ENCODE measurements around the gene FDX1.

DNA sequence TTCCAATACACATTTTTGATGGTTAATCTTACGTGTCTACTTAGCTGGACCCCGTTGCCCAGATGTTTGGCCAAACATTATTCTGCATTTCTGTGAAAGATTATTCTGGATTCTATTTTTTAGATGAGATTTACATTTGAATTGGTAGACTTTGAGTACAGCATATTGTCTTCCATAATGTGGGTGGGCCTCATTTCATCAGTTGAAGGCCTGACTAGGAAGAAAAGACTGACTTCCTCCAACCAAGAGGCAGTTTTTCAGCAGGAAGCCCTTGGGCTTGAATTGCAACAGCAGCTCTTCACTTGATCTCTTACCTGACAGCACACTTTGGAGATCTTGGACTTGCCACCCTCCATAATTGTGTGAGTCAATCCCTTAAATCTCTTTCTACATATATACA lies 58.7 kb downstream of the FDX1 start:
- no peak for TF ChIP-seq EZH2 (IDR thresholded peaks at IDR 0.05; ENCODE audit: borderline replicate concordance)
- TF ChIP-seq, protein P1, sequence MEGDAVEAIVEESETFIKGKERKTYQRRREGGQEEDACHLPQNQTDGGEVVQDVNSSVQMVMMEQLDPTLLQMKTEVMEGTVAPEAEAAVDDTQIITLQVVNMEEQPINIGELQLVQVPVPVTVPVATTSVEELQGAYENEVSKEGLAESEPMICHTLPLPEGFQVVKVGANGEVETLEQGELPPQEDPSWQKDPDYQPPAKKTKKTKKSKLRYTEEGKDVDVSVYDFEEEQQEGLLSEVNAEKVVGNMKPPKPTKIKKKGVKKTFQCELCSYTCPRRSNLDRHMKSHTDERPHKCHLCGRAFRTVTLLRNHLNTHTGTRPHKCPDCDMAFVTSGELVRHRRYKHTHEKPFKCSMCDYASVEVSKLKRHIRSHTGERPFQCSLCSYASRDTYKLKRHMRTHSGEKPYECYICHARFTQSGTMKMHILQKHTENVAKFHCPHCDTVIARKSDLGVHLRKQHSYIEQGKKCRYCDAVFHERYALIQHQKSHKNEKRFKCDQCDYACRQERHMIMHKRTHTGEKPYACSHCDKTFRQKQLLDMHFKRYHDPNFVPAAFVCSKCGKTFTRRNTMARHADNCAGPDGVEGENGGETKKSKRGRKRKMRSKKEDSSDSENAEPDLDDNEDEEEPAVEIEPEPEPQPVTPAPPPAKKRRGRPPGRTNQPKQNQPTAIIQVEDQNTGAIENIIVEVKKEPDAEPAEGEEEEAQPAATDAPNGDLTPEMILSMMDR (IDR thresholded peaks at IDR 0.05; ENCODE audit: poor library complexity): no peak
- no peak for TF ChIP-seq EZH2phosphoT487 (IDR thresholded peaks at IDR 0.05; ENCODE audit: low read depth, severe bottlenecking, unreplicated experiment)

Measured in hepatocyte (in vitro differentiated cells).